Measurements from ENCODE around the gene SPDEF. TPM values are rescaled to one million over a fixed set of nuclear protein-coding genes. Genes with fewer than 3 reads are reported as not detected.

SPDEF gene
- total RNA-seq, 2 experiments from 2014 or later = not detected

GRCh38 chr6:34595332-34596184, 39.4 kb upstream of the SPDEF start:
- intact Hi-C loops (cut with micrococcal nuclease) = no loop called here
- Mint-ChIP-seq H3K27ac (no peak overlapping the region), H3K9me3 (no peaks in the 10 kb centered on the region), H3K27me3 (no peaks in the 10 kb centered on the region), H3K36me3 (ENCODE audit: low read depth) (peaks cover 2% of the 10 kb centered on the region), H3K4me3 (no peak overlapping the region), H3K4me1 (ENCODE audit: low read depth) (peaks cover 37% of the 10 kb centered on the region)
- DNase-seq (no peak), ATAC-seq (no peak)
- ChIA-PET POLR2A (interaction anchor here (0.8 to 1.1 kb wide), 2 partner anchors 13 to 20 kb away, joined by 3 to 4 read pairs; no protein-coding TSS in a partner anchor), CTCF (interaction anchor here (1.1 to 2.4 kb wide), 3 partner anchors 13 to 68 kb away, joined by 3 to 14 read pairs (median 5); no protein-coding TSS in a partner anchor)
- TF ChIP-seq, protein P1, sequence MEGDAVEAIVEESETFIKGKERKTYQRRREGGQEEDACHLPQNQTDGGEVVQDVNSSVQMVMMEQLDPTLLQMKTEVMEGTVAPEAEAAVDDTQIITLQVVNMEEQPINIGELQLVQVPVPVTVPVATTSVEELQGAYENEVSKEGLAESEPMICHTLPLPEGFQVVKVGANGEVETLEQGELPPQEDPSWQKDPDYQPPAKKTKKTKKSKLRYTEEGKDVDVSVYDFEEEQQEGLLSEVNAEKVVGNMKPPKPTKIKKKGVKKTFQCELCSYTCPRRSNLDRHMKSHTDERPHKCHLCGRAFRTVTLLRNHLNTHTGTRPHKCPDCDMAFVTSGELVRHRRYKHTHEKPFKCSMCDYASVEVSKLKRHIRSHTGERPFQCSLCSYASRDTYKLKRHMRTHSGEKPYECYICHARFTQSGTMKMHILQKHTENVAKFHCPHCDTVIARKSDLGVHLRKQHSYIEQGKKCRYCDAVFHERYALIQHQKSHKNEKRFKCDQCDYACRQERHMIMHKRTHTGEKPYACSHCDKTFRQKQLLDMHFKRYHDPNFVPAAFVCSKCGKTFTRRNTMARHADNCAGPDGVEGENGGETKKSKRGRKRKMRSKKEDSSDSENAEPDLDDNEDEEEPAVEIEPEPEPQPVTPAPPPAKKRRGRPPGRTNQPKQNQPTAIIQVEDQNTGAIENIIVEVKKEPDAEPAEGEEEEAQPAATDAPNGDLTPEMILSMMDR (IDR thresholded peaks at IDR 0.05) = no peak

DNA sequence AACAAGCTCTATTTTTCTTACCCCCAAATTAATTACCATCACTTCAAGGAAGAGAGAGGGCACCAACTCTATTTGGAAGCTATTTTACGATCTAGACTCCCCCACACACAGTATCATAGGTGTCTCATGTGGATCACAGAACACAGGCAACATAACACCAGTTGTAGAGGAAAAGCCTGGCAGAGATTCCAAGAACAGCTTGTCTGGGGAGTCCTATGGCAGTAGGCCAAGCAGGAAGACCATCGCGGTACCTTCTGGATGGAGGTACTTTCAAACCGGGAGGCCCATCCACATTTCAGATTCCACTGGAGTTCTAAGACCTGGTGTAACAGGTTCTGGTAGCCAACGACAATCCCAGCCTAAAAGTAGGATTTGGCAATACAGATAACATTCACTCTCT, 37.6 kb upstream of the SPDEF start:
- peaks cover 2% of the 10 kb centered on the region for H3K36me3 Mint-ChIP-seq (ENCODE audit: low read depth)
- peaks cover 31% of the 10 kb centered on the region for H3K4me1 Mint-ChIP-seq (ENCODE audit: low read depth)
- no peak for ATAC-seq
- POLR2A ChIA-PET = no interaction called here
- no peak overlapping the region for H3K4me3 Mint-ChIP-seq
- H3K27ac Mint-ChIP-seq = no peak overlapping the region
- TF ChIP-seq, protein P1 (IDR thresholded peaks at IDR 0.05) = no peak
- intact Hi-C loops (cut with micrococcal nuclease) = no loop called here
- no peak for DNase-seq
- H3K27me3 Mint-ChIP-seq = no peaks in the 10 kb centered on the region
- CTCF ChIA-PET = interaction anchor here (1.2 to 2.4 kb wide), 4 partner anchors 15 to 546 kb away, joined by 3 to 14 read pairs (median 9); no protein-coding TSS in a partner anchor
- H3K9me3 Mint-ChIP-seq = no peaks in the 10 kb centered on the region

DNA sequence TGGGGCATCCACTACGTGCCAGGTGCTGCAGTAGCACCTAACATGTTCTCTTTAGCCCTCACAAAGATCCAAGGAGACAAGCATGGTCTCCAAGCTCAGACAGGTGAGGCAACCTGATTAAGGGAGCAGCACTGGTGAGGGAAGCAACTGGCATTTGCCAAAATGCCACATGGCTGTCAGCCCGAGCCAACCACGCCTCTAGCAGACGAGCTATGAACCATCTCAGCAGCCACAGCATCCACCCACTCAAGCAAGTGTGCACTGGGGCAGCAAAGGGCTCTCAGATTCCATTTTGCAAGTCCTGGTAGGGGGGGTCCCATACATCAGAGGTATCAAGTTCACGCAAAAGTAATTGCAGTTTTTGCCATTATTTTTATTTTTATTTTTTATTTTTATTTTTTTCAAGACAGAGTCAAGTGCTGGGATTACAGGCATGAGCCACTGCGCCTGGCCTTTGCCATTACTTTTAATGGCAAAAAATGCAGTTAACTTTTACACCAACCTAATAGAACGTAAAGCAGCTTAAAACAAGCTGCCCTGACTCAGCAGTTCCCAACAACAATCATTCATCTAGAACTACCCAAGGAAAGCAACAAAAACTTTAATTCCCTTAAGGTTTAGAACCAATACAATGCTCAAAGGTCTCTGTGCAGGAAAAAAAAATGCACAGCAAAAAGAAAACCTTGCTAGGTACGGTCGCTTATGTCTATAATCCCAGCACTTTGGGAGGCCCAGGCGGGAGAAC, 36.3 kb upstream of the SPDEF start:
- Mint-ChIP-seq H3K27ac (no peak overlapping the region), H3K9me3 (no peaks in the 10 kb centered on the region), H3K27me3 (no peaks in the 10 kb centered on the region), H3K36me3 (ENCODE audit: low read depth) (peaks cover 2% of the 10 kb centered on the region), H3K4me1 (ENCODE audit: low read depth) (peaks cover 24% of the 10 kb centered on the region), H3K4me3 (no peak overlapping the region)
- ChIA-PET POLR2A (no interaction called here), CTCF (interaction anchor here (1.1 to 1.4 kb wide), 2 partner anchors 17 to 132 kb away, joined by 3 to 5 read pairs; no protein-coding TSS in a partner anchor)
- ATAC-seq = peak; percentile 79
- TF ChIP-seq, protein P1 (IDR thresholded peaks at IDR 0.05) = no peak
- DNase-seq = peak; percentile 56
- intact Hi-C loops (cut with micrococcal nuclease) = no loop called here

GRCh38 chr6:34589691-34590090, 33.6 kb upstream of the SPDEF start:
- Mint-ChIP-seq H3K4me3 (no peak overlapping the region), H3K36me3 (ENCODE audit: low read depth) (peaks cover 2% of the 10 kb centered on the region), H3K9me3 (no peaks in the 10 kb centered on the region), H3K4me1 (ENCODE audit: low read depth) (peaks cover 15% of the 10 kb centered on the region), H3K27me3 (no peaks in the 10 kb centered on the region), H3K27ac (no peak overlapping the region)
- TF ChIP-seq, protein P1 (IDR thresholded peaks at IDR 0.05) = no peak
- CTCF ChIA-PET = no interaction called here
- intact Hi-C loops (cut with micrococcal nuclease) = no loop called here
- POLR2A ChIA-PET = no interaction called here
- no peak for DNase-seq
- ATAC-seq = no peak

Data from activated CD8-positive, alpha-beta T cell treated with anti-CD3 and anti-CD28 coated beads for 36 hours (primary cell).